ENCODE measurements around the gene GSDME.
"Not testable (repeated sequence)": the region's sequence is repeated elsewhere in the genome, so short reads cannot be mapped to it uniquely, and the experiment has no call there.

Gene GSDME

DNA sequence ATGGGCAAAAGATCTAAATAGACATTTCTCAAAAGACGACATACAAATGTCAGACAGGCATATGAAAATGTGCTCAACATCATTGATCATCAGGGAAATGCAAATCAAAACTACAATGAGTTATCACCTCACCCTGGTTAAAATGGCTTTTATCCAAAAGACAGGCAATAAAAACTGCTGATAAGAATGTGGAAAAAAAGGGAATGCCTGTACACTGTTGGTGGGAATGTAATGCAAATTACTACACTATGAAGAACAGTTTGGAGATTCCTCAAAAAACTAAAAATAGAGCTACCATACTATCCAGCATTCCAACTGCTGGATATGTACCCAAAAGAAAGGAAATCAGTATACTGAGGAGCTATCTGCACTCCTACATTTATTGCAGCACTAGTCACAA, 18.0 kb downstream of the GSDME start:
- DNase-seq = no peak

DNA sequence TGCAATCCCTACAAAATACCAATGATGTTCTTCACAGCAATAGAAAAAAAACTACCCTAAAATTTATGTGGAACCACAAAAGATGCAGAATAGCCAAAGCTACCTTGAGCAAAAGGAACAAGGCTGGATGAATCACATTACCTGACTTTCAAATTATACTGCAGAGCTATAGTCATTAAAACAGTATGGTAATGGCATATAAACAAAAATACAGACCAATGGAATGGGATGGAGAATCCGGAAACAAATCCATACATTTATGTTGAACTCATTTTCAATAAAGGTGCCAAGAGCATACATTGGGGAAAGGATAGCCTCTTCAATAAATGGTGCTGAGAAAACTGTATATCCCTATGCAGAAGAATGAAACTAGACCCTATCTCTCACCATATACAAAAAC, 18.7 kb downstream of the GSDME start:
- no peak for DNase-seq

DNA sequence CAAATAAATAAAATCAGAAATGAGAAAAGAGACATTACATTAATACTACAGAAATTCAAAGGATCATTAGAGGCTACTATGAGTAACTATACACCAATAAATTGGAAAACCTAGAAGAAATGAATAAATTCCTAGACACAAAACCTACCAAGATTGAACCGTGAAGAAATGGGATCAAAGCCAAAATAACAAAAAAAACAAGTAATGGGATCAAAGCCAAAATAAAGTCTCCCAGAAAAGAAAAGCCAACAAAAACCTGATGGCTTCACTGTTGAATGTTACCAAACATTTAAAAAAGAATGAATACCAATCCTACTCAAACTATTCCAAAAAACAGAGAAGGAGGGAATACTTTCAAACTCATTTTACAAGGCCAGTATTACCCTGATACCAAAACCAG, 20.0 kb downstream of the GSDME start:
- DNase-seq = no peak

GRCh38 chr7:24735594-24735993, 21.7 kb downstream of the GSDME start:
- DNase-seq = not testable (repeated sequence)

GRCh38 chr7:24734306-24734705, 23.0 kb downstream of the GSDME start:
- no peak for DNase-seq

DNA sequence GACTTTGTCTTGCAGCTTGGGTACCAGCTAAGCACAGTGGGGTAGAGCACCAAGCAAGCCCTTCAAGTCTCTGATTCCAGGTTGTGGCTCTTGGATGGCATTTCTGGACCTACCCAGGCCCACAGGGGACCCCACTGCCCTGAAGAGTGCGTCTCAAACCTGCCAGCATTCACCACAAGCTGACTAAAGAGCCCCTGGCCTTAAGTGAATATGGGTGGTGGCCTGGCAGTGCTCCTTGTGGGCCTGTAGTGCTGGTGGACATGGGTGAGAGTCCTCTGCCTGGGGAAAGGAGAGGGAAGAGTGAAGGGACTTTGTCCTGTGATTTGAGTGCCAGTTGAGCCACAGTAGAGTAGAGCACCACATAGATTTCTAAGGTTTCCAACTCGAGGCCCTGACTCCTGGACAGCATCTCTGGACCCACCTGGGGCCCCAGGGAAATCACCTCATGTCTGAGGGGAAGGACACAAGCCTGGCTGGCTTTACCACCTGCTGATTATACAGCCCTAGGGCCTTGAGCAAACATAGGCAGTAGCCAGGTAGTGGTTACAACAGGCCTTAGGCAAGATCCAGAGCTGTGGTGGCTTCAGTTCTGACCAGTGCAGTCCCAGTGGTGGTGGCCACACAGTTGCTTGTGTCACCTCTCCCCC, 23.7 kb downstream of the GSDME start:
- DNase-seq = no peak

- no peak for DNase-seq
Measured at GRCh38 chr7:24732646-24733413, 24.4 kb downstream of the GSDME start.

GRCh38 chr7:24731313-24731712, 26.0 kb downstream of the GSDME start:
- DNase-seq = no peak

DNA sequence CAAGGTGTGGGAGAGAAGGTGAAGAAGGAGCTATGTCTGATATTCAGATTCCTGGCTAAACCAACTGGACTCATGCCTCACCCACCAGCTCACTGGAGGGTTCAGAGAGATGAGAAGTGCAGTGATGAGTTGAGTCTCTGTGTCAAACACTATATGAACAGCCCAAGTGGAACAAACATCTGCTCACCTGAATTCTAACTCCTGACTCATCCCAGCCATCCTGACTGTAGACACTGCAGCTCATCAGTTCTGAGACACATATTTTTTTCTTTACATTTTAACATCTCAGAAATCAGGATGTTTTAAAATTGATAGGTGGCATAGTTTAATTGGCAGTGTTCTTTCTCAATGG, 27.3 kb downstream of the GSDME start:
- no peak for DNase-seq

DNA sequence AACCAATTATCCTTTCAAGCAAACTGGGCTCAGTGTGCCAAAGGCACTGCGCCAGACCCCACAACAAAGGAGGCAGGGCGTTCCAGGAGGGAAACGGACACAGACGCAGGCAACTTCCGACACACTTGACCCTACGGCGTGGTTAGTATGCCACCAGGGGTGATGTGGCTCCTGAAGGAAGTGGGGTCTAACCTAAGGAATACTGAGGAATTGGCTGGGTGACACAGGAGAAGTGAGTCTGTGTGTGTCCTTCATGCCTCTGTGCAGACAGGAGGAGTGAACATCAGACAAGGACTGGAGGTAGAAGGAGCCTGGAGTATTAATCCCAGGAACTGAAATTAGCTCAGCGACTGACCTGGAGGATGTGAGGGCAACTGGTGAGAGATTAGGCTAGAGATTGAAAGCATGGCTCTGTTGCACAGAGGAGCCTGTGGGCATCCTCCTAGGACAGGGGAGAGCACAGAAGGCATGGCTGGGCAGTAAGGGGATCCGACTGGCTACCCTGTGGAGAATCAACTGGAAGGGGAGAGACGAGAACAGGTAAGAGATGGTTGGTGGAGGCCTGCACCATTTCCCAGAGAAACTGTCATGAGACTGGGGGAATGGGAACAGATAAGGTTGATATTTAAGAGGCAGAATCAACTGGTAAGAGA, 27.8 kb downstream of the GSDME start:
- DNase-seq = no peak

- no peak for DNase-seq
Measured at GRCh38 chr7:24728503-24729364, 28.5 kb downstream of the GSDME start.

- DNase-seq = no peak
Measured at GRCh38 chr7:24728121-24728500, 29.2 kb downstream of the GSDME start.

DNA sequence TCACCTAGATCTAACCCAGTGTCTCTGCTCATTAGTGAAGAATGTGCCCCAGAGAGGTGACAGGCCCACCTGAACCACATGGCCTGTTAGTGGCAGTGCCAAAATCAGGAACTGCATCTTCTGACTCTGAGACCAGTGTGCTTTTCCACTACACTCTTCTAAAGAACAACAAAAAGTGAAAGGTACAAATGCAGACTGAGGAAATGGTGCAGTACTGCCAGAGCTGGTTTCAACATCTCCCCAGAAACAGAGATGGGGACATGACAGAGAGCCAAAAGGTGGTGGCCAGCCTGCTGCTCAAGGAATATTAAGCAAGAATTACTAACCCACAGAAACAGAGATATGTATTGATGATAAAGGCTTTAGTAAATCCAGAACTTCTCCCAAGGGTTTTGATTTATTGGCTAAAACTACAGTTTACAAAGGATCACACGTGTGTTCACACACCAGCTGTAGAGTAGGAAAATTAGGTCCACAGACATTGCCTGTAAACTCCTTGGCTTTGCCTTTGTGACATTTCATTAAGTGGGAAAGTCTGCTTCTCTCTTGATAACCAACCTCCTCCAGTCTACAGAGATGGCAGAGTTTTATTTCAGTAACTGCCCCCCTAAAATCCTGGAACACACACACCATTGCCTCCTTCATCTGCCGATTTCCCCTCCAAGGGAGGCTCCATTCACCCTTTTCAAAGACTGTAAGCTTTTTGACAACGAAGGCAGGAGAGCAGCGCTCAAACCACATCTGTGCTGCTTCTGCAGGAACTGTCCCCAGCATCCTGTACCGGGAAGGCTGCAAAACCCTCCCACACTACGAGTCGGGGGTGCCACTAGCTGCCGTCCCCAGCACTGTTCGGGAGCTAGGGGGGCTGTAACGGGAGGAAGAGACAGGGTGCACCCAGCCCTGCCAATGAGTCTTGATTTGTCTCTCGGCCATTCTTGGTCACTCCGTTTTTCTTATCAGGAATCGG, 29.8 kb downstream of the GSDME start:
- no peak for DNase-seq

GRCh38 chr7:24725554-24726241, 31.6 kb downstream of the GSDME start:
- DNase-seq = no peak

- no peak for DNase-seq
Measured at GRCh38 chr7:24724451-24725190, 32.6 kb downstream of the GSDME start.

DNA sequence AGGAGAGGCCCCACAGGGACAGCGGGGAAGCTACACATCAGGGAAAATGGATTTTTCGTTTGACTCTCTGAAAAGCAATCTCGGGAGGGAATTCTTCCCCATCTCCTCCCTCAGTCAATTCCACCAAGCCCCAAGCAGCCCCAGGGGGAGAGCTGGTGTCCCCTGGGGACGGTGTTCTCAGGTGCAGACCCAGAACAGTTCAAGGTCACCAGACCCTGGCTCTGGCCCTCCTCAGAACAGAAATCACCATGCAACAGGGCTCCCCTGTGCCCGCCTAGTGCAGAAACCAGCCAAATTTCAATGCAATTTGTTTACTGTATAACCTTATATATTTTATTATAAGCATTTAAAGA, 34.1 kb downstream of the GSDME start:
- no peak for DNase-seq

GRCh38 chr7:24722386-24723177, 34.7 kb downstream of the GSDME start:
- DNase-seq = no peak

DNA sequence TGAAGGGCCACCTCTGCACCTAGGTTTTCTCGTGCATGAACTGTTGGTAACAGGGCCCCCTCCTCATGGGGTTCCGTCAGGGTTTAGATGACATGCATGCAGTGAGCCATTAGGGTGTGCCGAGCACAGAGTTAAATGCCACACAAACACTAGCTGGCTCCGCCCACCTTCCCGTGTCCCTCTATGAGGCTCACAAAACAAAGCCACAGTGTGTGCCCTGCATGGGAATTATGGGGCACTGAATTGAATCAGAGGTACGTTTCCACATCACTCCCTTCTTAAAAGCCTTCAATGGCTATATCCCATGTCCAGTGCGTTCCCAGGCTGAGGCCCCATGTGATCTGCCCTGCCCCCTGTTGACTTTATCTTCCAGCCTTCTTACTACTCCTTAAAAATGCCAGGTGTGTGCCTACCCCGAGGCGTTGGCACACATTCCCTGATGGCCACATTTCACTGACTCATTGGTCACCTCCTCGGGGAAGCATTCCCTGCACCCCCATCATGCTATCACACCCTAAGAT, 35.7 kb downstream of the GSDME start:
- no peak for DNase-seq

GRCh38 chr7:24720283-24720682, 37.0 kb downstream of the GSDME start:
- DNase-seq = no peak

- no peak for DNase-seq
Measured at GRCh38 chr7:24718977-24719491, 38.2 kb downstream of the GSDME start.

Data from NCI-H774 (cell line).